ENCODE results near the gene UBAC2. TPM values are rescaled to one million over a fixed set of nuclear protein-coding genes. Genes with fewer than 3 reads are reported as not detected.

Gene UBAC2
- total RNA-seq, 2 donors from 2014 or later: 39.0 to 46.1 TPM

DNA sequence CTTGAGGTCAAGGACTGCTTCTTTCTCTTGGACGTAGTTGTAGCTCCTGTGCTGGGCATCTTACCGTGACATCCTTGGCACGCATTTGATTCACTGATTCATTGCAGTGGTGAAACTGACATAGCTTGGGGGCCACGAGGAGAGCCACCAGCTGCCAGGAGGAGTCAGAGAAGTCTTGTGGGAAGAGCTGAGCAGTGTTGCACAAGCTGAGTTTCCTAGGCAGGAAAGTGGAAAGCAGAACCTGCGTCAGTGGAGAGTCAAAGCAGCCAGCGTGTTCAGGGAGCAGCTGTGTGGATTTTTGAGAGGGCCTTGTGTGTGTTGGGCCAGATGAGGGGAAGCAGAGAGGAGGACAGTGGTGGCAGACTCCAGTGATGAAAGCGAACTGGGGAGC lies 111.8 kb downstream of the UBAC2 start:
- peaks cover 70% of the 10 kb centered on the region for H3K4me1 Mint-ChIP-seq
- H3K27me3 Mint-ChIP-seq: no peaks in the 10 kb centered on the region
- no peaks in the 10 kb centered on the region for H3K9me3 Mint-ChIP-seq
- peak; percentile 3 for ATAC-seq (replicated peaks)
- peaks cover 66% of the 10 kb centered on the region for H3K36me3 Mint-ChIP-seq (ENCODE audit: low read depth)
- peak overlapping the region; percentile 97 for H3K27ac Mint-ChIP-seq
- peak overlapping the region; percentile 97 for H3K4me3 Mint-ChIP-seq

DNA sequence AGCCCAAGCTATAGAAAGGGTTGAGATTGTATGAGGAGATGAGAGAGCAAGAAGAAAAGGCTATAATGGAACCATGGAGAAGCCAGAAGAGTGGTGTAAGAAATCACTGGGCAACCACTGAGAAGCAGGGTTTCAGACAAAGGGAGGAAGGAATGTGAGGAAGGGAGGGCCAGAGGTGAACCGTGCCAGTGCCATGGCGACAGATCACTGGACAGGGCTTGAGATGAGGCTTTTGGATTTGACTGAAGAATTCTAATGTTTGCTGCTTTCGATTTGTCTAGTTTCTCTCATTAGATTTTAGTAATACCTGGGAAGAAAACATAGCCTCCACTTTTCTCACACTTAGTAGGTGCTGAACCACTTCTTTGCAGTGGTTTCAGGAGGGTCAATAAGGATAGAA lies 112.8 kb downstream of the UBAC2 start:
- peak; percentile 13 for ATAC-seq (replicated peaks)
- no peaks in the 10 kb centered on the region for H3K9me3 Mint-ChIP-seq
- peaks cover 64% of the 10 kb centered on the region for H3K4me1 Mint-ChIP-seq
- peak overlapping the region; percentile 97 for H3K27ac Mint-ChIP-seq
- H3K4me3 Mint-ChIP-seq: peak overlapping the region; percentile 97
- H3K36me3 Mint-ChIP-seq (ENCODE audit: low read depth): peaks cover 66% of the 10 kb centered on the region
- no peaks in the 10 kb centered on the region for H3K27me3 Mint-ChIP-seq

GRCh38 chr13:99313941-99314340 lies 113.3 kb downstream of the UBAC2 start:
- Mint-ChIP-seq H3K27ac (peak overlapping the region; percentile 97), H3K36me3 (ENCODE audit: low read depth) (peaks cover 66% of the 10 kb centered on the region)

GRCh38 chr13:99314640-99315176 lies 114.1 kb downstream of the UBAC2 start:
- Mint-ChIP-seq H3K9me3 (no peaks in the 10 kb centered on the region), H3K4me3 (peak overlapping the region; percentile 97), H3K4me1 (peaks cover 66% of the 10 kb centered on the region), H3K27me3 (no peaks in the 10 kb centered on the region), H3K27ac (peak overlapping the region; percentile 97), H3K36me3 (ENCODE audit: low read depth) (peaks cover 67% of the 10 kb centered on the region)
- ATAC-seq (replicated peaks): peak; percentile 69

More at GRCh38 chr13:99313941-99314340, 113.3 kb downstream of the UBAC2 start:
- ATAC-seq (replicated peaks): no peak
- Mint-ChIP-seq H3K9me3 (no peaks in the 10 kb centered on the region), H3K4me3 (peak overlapping the region; percentile 97), H3K4me1 (peaks cover 60% of the 10 kb centered on the region), H3K27me3 (no peaks in the 10 kb centered on the region)

DNA sequence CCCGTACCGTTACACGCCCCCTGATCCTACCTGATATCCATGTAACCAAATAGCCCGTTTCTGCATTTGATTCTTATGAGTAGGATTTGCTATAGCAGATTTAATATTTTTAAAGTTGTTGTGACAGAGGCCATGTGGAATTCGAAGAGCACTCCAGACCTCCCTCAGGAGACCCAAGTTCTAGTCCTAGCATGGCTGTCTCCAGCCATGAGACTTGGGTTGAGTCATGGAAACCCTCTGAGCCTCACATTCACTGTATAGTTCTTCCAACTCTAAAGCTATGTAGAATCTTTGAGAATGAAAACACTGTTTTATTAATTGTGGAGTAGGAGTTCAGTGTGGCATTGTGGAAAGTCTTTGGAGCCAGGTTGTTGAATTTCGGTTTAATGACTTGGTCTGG lies 114.5 kb downstream of the UBAC2 start:
- H3K27ac Mint-ChIP-seq: peak overlapping the region; percentile 97
- H3K27me3 Mint-ChIP-seq: no peaks in the 10 kb centered on the region
- no peaks in the 10 kb centered on the region for H3K9me3 Mint-ChIP-seq
- ATAC-seq (replicated peaks): peak; percentile 25
- H3K4me1 Mint-ChIP-seq: peaks cover 69% of the 10 kb centered on the region
- peaks cover 72% of the 10 kb centered on the region for H3K36me3 Mint-ChIP-seq (ENCODE audit: low read depth)
- H3K4me3 Mint-ChIP-seq: peak overlapping the region; percentile 97

DNA sequence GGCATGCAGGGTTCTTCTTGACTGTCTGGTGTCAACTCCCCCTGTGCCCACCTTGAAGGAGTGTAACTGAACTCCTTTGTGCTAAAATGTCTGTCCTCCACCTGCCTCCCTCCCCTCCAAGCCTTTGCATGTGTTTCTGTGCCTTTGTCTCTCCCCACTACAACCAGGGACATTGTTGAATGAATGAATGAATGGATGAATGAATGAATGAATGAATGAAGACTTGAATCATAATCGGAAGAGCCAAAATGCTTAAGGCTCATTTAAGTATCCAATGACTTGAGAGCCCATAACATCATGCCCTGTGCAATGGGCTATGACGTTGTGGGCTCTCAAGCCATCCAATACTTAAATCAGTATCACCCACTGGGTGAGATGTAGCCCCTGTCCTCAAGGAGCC lies 115.6 kb downstream of the UBAC2 start:
- peak overlapping the region; percentile 72 for H3K4me3 Mint-ChIP-seq
- H3K36me3 Mint-ChIP-seq (ENCODE audit: low read depth): peaks cover 68% of the 10 kb centered on the region

GRCh38 chr13:99316657-99317256 lies 116.1 kb downstream of the UBAC2 start:
- Mint-ChIP-seq H3K36me3 (ENCODE audit: low read depth) (peaks cover 66% of the 10 kb centered on the region), H3K9me3 (no peaks in the 10 kb centered on the region), H3K27ac (peak overlapping the region; percentile 97), H3K27me3 (no peaks in the 10 kb centered on the region), H3K4me3 (peak overlapping the region; percentile 72), H3K4me1 (peaks cover 59% of the 10 kb centered on the region)
- ATAC-seq (replicated peaks): no peak

More for the DNA sequence above, 115.6 kb downstream of the UBAC2 start:
- H3K27me3 Mint-ChIP-seq: no peaks in the 10 kb centered on the region
- H3K4me1 Mint-ChIP-seq: peaks cover 64% of the 10 kb centered on the region
- H3K9me3 Mint-ChIP-seq: no peaks in the 10 kb centered on the region
- ATAC-seq (replicated peaks): no peak
- H3K27ac Mint-ChIP-seq: peak overlapping the region; percentile 97

DNA sequence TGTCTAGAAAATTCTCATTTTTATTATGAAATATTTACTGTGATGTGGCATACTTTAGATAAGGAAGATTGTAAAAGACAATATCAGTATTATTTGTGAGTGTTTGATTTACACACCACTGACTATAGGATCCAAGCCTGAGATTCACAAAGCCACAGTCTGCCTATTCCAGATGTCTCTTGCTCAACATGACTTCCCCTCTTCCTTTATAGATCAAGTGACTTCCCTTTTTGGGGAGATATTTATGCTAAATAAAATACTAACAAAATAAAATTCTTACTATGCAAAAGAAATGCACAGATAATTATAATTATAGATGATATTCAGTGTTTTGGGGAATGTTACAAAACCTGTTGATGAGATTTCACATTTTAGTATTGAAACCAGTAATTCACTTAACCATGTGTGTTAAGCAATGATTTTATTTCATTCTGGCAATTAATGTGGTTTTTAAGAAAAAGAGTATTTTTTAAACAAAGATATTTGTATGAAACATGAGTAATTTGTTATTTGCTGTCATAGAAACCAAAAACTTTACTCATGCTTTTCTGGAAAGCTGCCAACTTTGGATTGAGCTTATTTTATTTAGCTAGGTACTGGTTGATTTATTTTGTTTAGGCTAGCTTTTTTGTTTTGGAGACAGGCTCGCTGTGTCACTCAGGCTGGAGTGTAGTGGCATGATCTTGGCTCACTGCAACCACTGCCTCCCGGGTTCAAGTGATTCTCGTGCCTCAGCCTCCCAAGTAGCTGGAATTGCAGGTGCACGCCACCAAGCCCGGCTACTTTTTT lies 120.2 kb downstream of the UBAC2 start:
- Mint-ChIP-seq H3K4me3 (peak overlapping the region; percentile 75), H3K4me1 (peaks cover 60% of the 10 kb centered on the region), H3K9me3 (no peaks in the 10 kb centered on the region), H3K27me3 (no peaks in the 10 kb centered on the region), H3K27ac (peak overlapping the region; percentile 97), H3K36me3 (ENCODE audit: low read depth) (peaks cover 84% of the 10 kb centered on the region)
- ATAC-seq (replicated peaks): peak; percentile 7

- Mint-ChIP-seq H3K27ac (peak overlapping the region; percentile 97), H3K4me3 (peak overlapping the region; percentile 75), H3K4me1 (peaks cover 55% of the 10 kb centered on the region), H3K36me3 (ENCODE audit: low read depth) (peaks cover 78% of the 10 kb centered on the region), H3K27me3 (no peaks in the 10 kb centered on the region), H3K9me3 (no peaks in the 10 kb centered on the region)
- ATAC-seq (replicated peaks): no peak
Measured at GRCh38 chr13:99321709-99322108, 121.1 kb downstream of the UBAC2 start.

- peaks cover 78% of the 10 kb centered on the region for H3K36me3 Mint-ChIP-seq (ENCODE audit: low read depth)
- H3K4me3 Mint-ChIP-seq: peak overlapping the region; percentile 75
Measured at GRCh38 chr13:99322297-99323103, 121.8 kb downstream of the UBAC2 start.

GRCh38 chr13:99323488-99323887 lies 122.8 kb downstream of the UBAC2 start:
- Mint-ChIP-seq H3K27ac (peak overlapping the region; percentile 97), H3K27me3 (no peaks in the 10 kb centered on the region), H3K4me3 (peak overlapping the region; percentile 75), H3K9me3 (no peaks in the 10 kb centered on the region), H3K36me3 (ENCODE audit: low read depth) (peaks cover 76% of the 10 kb centered on the region), H3K4me1 (peaks cover 55% of the 10 kb centered on the region)
- no peak for ATAC-seq (replicated peaks)

More at GRCh38 chr13:99322297-99323103, 121.8 kb downstream of the UBAC2 start:
- Mint-ChIP-seq H3K4me1 (peaks cover 55% of the 10 kb centered on the region), H3K9me3 (no peaks in the 10 kb centered on the region), H3K27me3 (no peaks in the 10 kb centered on the region), H3K27ac (peak overlapping the region; percentile 97)
- ATAC-seq (replicated peaks): peak; percentile 77

DNA sequence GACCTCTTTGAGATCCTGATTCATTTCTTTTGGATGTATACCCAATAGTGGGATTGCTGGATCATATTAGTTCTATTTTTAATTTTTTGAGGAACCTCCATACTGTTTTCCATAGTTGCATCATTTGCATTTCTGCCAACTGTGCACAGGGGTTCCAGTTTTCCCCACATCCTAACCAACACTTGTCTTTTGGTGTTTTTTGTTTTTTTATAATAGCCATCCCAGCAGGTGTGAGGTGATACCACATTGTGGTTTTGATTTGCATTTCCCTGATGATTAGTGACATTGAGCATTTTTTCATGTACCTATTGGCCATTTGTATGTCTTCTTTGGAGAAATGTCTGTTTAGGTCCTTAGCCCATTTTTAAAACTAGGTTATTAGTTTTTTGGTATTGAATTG lies 125.4 kb downstream of the UBAC2 start:
- Mint-ChIP-seq H3K27ac (peak overlapping the region; percentile 97), H3K4me3 (peak overlapping the region; percentile 75), H3K9me3 (no peaks in the 10 kb centered on the region), H3K27me3 (no peaks in the 10 kb centered on the region), H3K4me1 (peaks cover 46% of the 10 kb centered on the region), H3K36me3 (ENCODE audit: low read depth) (peaks cover 84% of the 10 kb centered on the region)
- no peak for ATAC-seq (replicated peaks)

DNA sequence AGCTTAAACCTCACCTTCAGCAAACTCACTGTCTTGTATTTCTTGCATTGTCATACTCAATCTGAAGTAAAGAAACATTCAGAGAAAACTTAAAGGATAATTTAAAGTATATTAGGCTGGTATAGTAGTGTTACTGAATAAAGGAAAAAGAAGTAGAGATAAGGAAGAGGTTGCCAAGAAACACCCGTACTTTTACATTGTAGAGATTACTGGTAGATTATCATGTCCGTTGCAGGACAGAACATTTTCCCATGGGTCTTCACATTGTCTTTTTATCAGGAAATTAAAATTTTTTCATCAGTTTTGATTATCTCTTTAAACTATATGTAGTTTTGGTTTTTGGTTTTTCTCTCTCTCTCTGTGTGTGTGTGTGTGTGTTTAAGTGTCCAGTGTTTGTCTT lies 126.5 kb downstream of the UBAC2 start:
- H3K27ac Mint-ChIP-seq: no peak overlapping the region

GRCh38 chr13:99327761-99328160 lies 127.1 kb downstream of the UBAC2 start:
- H3K27me3 Mint-ChIP-seq: no peaks in the 10 kb centered on the region
- no peaks in the 10 kb centered on the region for H3K9me3 Mint-ChIP-seq
- H3K4me3 Mint-ChIP-seq: no peak overlapping the region
- H3K36me3 Mint-ChIP-seq (ENCODE audit: low read depth): peaks cover 92% of the 10 kb centered on the region
- ATAC-seq (replicated peaks): no peak
- H3K4me1 Mint-ChIP-seq: peaks cover 52% of the 10 kb centered on the region
- no peak overlapping the region for H3K27ac Mint-ChIP-seq

More for the DNA sequence above, 126.5 kb downstream of the UBAC2 start:
- no peak for ATAC-seq (replicated peaks)
- no peak overlapping the region for H3K4me3 Mint-ChIP-seq
- H3K27me3 Mint-ChIP-seq: no peaks in the 10 kb centered on the region
- H3K9me3 Mint-ChIP-seq: no peaks in the 10 kb centered on the region
- H3K4me1 Mint-ChIP-seq: peaks cover 51% of the 10 kb centered on the region
- H3K36me3 Mint-ChIP-seq (ENCODE audit: low read depth): peaks cover 92% of the 10 kb centered on the region

Measured in activated T-helper 17 cell treated with anti-CD3 and anti-CD28 coated beads, Interleukin-2, amount 50 U/mL, for 72 hours (primary cell).